LNCaP clone FGC (cell line): ENCODE measurements around the gene SAPCD1.

Experiments used
- DNase-seq: peaks from one replicate; pipeline ENCODE4 v3.0.0-alpha.2; 2011; ENCODE audit warnings: low read depth
- H3K4me3 ChIP-seq: 2 replicates; pipeline ENCODE4 v1.5.1; 2011; ENCODE audit warnings: mild to moderate bottlenecking, low read depth, low read length, control low read depth
- CTCF ChIP-seq: IDR thresholded peaks from 2 replicates; pipeline ENCODE4 v1.5.1; 2012; ENCODE audit warnings: mild to moderate bottlenecking; ENCODE audit not compliant: control insufficient read depth, insufficient read depth; ENCODE audit errors: extremely low read depth

SAPCD1 gene

GRCh38 chr6:31719001-31719400, 43.5 kb upstream of the SAPCD1 start:
- DNase-seq, result no peak
- no peak for TF ChIP-seq CTCF
- peak overlapping the region; percentile 43 for H3K4me3 ChIP-seq

- TF ChIP-seq CTCF, result no peak
- H3K4me3 ChIP-seq, result no peak overlapping the region
- DNase-seq, result no peak
Observed at GRCh38 chr6:31720196-31720770, 42.2 kb upstream of the SAPCD1 start.

GRCh38 chr6:31721351-31722020, 41.0 kb upstream of the SAPCD1 start, which contains the start of gene LY6G6C:
TSS of gene LY6G6C (minus strand) at chr6:31721746. CDS start at chr6:31721679, 67 bp downstream.
- TF ChIP-seq CTCF, result no peak
- no peak within 1 kb of the TSS for H3K4me3 ChIP-seq
- no peak for DNase-seq

- TF ChIP-seq CTCF, result no peak
- H3K4me3 ChIP-seq, result no peak overlapping the region
- no peak for DNase-seq
Observed at GRCh38 chr6:31722173-31722572, 40.3 kb upstream of the SAPCD1 start.

DNA sequence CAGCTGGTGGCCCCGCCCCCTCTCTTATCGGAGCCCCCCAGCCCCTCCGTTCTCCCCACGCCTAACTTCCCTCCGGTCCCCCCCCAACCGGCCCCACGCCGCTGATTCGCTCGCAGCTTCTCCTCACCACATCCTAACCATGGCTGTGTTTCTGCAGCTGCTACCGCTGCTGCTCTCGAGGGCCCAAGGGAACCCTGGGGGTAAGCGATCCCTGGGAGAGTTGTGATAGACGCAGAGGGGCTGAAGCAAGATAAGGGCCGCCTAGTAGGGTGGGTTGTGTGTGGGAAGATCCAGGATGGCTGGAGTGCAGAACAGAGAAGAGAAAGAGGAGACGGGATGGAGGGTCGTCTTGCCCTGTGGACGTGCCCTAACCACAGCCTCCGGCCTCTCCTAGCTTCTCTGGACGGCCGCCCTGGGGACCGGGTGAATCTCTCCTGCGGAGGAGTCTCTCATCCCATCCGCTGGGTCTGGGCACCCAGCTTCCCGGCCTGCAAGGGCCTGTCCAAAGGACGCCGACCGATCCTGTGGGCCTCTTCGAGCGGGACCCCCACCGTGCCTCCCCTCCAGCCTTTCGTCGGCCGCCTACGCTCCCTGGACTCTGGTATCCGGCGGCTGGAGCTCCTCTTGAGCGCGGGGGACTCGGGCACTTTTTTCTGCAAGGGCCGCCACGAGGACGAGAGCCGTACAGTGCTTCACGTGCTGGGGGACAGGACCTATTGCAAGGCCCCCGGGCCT, 39.0 kb upstream of the SAPCD1 start, which contains the start of gene MPIG6B:
Gene MPIG6B (plus strand): TSS at position 129 of the 735 bp plus-strand sequence. CDS start 11 bp downstream, at position 140.
- no peak for TF ChIP-seq CTCF
- no peak within 1 kb of the TSS for H3K4me3 ChIP-seq
- DNase-seq, result no peak

DNA sequence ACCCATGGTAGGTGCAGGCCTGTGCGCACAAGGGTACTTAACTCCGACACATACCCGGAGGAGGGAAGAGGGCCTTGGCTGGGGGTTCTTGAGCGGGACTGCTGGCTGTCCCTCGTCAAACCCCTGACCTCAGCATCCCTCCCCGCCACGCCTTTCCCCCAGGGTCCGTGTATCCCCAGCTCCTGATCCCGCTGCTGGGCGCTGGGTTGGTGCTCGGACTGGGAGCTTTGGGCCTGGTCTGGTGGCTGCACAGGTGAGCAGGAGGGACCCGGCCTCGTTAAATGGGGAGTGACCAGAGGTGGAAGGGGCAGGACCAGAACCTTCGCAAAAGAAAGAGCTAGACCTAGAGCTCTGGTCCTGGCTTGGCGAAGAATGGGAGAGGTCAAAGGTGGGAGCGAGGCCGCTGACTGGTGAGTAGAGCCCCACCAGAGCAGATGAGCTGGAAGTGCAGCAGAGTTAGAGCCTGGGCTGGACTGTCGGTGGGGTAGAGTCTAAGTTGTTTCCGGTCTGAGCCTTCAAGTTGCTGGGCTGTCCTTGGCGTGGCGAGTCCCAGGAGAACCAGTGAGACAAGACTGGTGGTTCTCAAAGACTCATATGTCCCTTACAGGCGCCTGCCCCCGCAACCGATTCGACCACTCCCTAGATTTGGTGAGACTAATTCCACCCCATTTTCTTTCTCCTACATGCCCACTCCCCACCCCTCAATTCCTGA, 38.3 kb upstream of the SAPCD1 start:
- no peak for DNase-seq
- no peak for TF ChIP-seq CTCF
- H3K4me3 ChIP-seq, result no peak overlapping the region
